HG02798 (cell line): Measurements from ENCODE around the gene SURF1.
"Not testable (repeated sequence)": the region's sequence is repeated elsewhere in the genome, so short reads cannot be mapped to it uniquely, and the experiment has no call there.

Experiments used
- ATAC-seq: cut with Tn5 transposase; IDR thresholded peaks from one replicate; pipeline ENCODE4 v1.9.1; 2021; ENCODE audit warnings: mild to moderate bottlenecking; ENCODE audit not compliant: unreplicated experiment, poor library complexity

Gene SURF1

GRCh38 chr9:133384736-133385321 is 28.5 kb upstream of the SURF1 start:
- no peak for ATAC-seq

GRCh38 chr9:133383438-133383837 is 27.2 kb upstream of the SURF1 start:
- no peak for ATAC-seq

DNA sequence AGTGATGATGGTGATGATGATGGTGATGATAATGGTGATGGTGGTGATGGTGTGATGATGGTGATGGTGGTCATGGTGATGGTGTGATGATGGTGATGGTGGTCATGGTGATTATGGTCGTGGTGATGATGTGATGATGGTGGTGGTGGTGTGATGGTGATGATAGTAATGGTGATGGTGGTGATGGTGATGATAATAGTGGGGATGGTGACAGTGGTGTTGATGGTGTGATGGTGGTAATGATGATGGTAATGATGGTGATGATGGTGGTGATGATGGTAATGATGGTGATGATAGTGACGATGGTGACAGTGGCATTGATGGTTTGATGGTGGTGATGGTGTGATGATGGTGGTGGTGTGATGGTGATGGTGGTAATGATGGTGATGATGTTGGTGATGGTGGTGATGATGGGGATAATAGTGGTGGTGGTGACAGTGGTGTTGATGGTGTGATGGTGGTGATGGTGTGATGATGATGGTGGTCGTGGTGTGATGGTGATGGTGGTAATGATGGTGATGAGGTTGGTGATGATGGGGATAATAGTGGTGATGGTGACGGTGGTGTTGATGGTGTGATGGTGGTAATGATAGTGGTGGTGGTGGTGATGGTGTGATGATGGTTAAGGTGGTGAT is 26.3 kb upstream of the SURF1 start:
- ATAC-seq, result no peak

DNA sequence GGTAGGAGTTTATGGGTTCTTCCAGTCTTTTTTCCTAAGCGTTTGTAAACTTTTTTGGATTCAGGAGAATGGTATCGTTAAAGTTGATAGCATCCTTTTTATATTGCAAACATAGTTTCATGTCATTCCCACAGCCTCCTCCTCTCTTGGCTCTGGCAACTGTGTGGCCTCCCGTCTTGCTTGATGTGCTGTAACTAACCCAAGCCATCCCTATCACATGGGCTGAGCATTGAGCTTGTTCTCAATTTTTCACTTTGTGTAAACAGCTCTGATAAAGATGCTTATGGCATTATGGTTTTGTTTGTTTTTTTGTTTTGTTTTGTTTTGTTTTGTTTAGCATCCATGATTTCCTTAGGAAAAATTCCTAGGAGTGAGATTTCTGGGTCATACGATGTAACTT is 24.4 kb upstream of the SURF1 start:
- no peak for ATAC-seq

DNA sequence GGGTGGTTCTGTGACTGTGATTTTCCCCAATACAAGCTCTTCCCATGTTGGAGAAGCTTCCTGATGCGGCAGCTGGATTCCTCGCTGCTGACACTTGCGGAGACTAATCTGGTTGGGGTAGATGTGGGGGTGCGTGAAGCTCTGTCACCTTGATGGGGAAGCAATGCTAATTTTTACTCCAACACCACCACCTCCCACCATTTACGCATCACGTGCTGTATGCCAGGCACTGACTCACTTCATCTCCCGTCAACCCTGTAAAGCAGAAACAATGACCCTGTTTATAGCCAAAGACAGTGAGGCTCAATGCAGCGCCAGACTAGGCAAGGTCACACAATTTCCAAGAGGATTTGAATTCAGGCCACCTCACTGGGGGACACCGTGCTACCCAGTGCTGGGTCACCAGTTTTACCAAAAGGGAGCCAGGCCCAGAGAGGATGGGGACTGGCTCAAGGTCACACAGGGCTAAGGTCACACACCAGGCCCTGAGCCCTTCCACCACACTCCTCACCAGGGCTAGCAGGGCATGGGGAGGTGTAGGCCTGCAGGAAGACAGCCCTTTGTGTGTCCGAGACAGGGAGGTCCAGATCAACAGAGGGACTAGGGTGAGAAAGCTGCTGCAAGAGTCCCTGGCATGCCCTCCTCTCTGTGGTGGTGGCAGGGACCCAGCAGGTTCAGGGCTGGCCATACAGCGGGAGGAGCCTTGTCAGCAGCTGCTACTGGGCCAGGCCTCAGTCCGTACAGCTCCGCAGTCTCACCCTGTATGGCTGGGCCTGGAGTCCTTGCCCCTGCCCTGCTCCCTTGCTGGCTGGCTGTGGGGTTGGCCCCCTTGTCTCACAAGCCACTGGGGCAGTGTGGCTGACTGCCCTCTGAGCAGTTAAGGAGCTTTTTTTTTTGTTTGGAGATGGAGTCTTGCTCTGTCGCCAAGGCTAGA is 23.1 kb upstream of the SURF1 start:
- ATAC-seq, result no peak

DNA sequence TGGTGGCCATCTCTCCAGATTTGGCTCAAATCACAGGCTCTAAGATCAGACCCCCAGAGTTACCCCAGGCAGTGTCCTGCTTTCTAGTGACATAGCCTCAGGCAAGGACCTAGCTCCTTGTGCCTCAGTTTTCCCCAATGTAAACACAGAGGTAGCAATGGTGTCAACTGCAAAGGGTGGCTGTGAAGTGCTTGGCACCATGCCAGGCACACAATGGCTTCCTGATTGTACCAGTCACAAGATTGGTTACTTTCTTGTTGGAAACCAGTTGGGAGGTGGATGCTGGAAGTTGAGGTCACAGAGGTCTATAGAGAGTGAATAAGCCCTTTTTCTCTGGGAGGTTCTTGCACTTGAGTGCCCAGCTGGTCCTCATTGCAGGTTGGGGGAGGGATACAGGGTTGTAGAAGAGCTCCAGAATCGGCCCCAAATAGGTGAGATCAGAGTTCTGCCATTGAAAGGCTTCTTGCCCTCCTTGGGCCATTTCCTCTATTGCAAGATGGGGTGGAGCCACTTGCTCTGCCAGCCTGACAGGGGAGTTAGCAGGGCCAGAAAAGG is 22.2 kb upstream of the SURF1 start:
- ATAC-seq, result no peak

- no peak for ATAC-seq
Measured at GRCh38 chr9:133377721-133378216, 21.5 kb upstream of the SURF1 start.

DNA sequence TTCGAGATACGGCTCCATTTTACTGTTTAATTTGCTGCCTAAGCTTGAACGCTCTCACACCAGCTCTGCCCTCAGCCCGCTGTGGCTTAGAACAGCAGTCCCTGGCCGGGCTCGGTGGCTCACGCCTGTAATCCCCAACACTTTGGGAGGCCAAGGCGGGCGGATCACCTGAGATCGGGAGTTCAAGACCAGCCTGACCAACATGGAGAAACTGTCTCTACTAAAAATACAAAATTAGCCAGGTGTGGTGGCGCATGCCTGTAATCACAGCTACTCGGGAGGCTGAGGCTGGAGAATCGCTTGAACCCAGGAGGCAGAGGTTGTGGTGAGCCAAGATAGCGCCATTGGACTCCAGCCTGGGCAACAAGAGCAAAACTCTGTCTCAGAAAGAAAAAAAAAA is 21.0 kb upstream of the SURF1 start:
- ATAC-seq, result not testable (repeated sequence)

GRCh38 chr9:133375724-133376654 is 19.7 kb upstream of the SURF1 start, which contains the start of the genes STKLD1 and SURF4:
Gene STKLD1, plus strand, starts transcription at chr9:133376366. Its CDS starts 108 bp downstream, at chr9:133376474.
Gene SURF4, minus strand, starts transcription at chr9:133376060. Its CDS starts 91 bp downstream, at chr9:133375969.
- ATAC-seq, result peak; percentile 95

- no peak for ATAC-seq
Measured at GRCh38 chr9:133375116-133375723, 18.9 kb upstream of the SURF1 start.

GRCh38 chr9:133374612-133375115 is 18.4 kb upstream of the SURF1 start:
- ATAC-seq, result no peak

DNA sequence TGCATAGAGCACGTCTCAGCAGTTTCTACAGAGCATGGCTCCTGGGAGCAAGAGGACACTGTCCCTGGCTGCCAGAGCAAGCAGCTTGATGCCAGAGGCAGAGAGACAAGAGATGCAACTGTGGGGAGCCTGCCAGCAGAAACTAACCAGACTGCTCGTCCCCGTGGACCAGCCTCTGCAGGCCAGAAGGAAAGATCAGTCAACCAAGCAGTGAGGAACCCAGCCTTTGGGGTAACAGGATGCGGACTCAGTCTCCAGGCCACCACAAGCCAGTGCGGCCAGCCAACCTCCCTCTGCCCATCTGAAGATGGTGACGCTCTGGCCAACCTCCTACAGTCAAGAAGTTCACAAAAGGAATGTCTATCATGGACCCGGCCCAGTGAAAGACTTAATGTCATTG is 15.9 kb upstream of the SURF1 start:
- no peak for ATAC-seq

DNA sequence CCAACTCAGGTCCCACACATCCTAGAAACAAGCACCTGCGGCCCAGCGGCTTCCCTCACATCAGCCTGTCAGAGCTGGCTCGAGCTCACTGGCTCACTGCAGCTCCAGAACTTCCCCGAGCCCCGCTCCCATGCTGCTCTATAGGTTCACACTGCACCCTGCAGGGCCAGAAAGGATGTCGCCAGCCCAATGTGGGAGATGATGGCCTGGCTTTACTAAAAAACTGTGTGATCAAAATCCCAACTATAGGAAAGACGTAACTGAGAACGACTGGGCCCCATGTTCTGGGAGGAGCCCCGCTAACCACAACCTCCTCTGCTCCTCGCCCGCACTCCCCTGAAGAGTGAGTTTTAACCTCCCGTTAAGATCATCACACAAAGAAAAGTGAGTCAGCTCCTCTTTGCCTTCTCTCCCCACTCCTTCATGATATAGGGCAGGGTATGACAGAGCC is 15.0 kb upstream of the SURF1 start:
- no peak for ATAC-seq

DNA sequence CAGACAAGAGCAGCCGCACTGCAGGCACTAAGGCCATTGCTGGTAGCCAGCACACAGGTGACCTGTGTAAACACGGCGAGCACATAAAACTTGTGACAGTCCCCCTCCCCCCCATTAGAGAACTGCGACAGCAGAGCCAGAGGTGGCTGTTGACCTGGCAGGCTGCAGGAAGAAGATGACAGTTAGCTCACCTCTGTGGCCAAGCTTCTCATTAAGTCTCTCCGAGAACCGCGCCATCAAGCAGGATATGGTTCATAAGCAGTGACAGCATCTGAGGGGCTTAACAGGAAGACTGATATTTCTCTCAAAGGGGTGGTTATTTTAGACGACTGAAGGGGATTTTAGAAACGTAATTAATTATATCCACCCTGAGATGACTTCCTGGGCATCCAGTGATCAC is 14.4 kb upstream of the SURF1 start:
- no peak for ATAC-seq

GRCh38 chr9:133369933-133370332 is 13.6 kb upstream of the SURF1 start:
- ATAC-seq, result no peak

DNA sequence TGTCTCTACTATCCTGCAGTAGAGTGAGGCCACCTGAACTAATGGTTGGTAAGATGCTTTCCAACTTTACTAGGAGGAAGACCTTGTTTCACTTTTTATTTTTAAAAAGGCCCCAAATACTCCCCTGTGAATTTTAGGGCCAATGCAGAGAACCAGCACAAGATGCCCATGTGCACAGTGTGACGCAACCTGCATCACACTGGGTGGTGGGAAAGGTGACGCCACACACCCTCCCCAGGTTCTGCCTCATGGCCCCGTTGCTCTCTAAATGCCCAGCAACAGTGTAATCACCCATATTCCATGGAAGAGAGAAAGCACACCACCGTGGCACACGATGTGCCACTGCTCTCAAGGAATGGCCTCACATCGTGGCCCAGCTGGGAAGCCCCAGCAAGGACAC is 13.1 kb upstream of the SURF1 start:
- no peak for ATAC-seq

GRCh38 chr9:133368249-133368881 is 12.1 kb upstream of the SURF1 start:
- ATAC-seq, result no peak

- no peak for ATAC-seq
Measured at GRCh38 chr9:133367778-133368177, 11.5 kb upstream of the SURF1 start.
